ENCODE results near the gene CACNA1C.

GRCh38 chr12:2171672-2172426 is 119.1 kb downstream of the CACNA1C start:
- TF ChIP-seq, protein P1, sequence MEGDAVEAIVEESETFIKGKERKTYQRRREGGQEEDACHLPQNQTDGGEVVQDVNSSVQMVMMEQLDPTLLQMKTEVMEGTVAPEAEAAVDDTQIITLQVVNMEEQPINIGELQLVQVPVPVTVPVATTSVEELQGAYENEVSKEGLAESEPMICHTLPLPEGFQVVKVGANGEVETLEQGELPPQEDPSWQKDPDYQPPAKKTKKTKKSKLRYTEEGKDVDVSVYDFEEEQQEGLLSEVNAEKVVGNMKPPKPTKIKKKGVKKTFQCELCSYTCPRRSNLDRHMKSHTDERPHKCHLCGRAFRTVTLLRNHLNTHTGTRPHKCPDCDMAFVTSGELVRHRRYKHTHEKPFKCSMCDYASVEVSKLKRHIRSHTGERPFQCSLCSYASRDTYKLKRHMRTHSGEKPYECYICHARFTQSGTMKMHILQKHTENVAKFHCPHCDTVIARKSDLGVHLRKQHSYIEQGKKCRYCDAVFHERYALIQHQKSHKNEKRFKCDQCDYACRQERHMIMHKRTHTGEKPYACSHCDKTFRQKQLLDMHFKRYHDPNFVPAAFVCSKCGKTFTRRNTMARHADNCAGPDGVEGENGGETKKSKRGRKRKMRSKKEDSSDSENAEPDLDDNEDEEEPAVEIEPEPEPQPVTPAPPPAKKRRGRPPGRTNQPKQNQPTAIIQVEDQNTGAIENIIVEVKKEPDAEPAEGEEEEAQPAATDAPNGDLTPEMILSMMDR (conservative IDR thresholded peaks at IDR 0.05 in 1 of 2, IDR thresholded peaks at IDR 0.05 in 1 of 2; ENCODE audit: extremely low read depth in 1 of 2, insufficient read depth in 1 of 2, low read depth in 1 of 2, low read length in 2 of 2) = no peak
- TF ChIP-seq EZH2 (IDR thresholded peaks at IDR 0.05; ENCODE audit: borderline replicate concordance, low read length) = no peak
